ENCODE results near the gene PACRG.

Gene PACRG

GRCh38 chr6:162873537-162873936, 145.8 kb downstream of the PACRG start:
- no peak for DNase-seq

- no peak for DNase-seq
Observed at GRCh38 chr6:162875070-162875469, 147.3 kb downstream of the PACRG start.

- no peak for DNase-seq
Observed at GRCh38 chr6:162882801-162883481, 155.2 kb downstream of the PACRG start.

- no peak for DNase-seq
Observed at GRCh38 chr6:162887981-162888689, 160.4 kb downstream of the PACRG start.

GRCh38 chr6:162889303-162889702, 161.5 kb downstream of the PACRG start:
- no peak for DNase-seq

- no peak for DNase-seq
Observed at GRCh38 chr6:162898011-162898410, 170.2 kb downstream of the PACRG start.

GRCh38 chr6:162899148-162899547, 171.4 kb downstream of the PACRG start:
- no peak for DNase-seq

- DNase-seq, result no peak
Observed at GRCh38 chr6:162900503-162900902, 172.7 kb downstream of the PACRG start.

GRCh38 chr6:162904069-162904663, 176.4 kb downstream of the PACRG start:
- DNase-seq, result no peak

- DNase-seq, result no peak
Observed at GRCh38 chr6:162906479-162906878, 178.7 kb downstream of the PACRG start.

- no peak for DNase-seq
Observed at GRCh38 chr6:162907876-162908481, 180.2 kb downstream of the PACRG start.

- no peak for DNase-seq
Observed at GRCh38 chr6:162913206-162913605, 185.4 kb downstream of the PACRG start.

GRCh38 chr6:162917506-162917905, 189.7 kb downstream of the PACRG start:
- DNase-seq, result no peak

- DNase-seq, result no peak
Observed at GRCh38 chr6:162921062-162921461, 193.3 kb downstream of the PACRG start.

- no peak for DNase-seq
Observed at GRCh38 chr6:162921510-162922040, 193.8 kb downstream of the PACRG start.

- DNase-seq, result no peak
Observed at GRCh38 chr6:162922563-162923166, 194.9 kb downstream of the PACRG start.

- no peak for DNase-seq
Observed at GRCh38 chr6:162934844-162935243, 207.1 kb downstream of the PACRG start.

GRCh38 chr6:162940426-162940825, 212.7 kb downstream of the PACRG start:
- DNase-seq, result no peak

GRCh38 chr6:162941128-162941527, 213.4 kb downstream of the PACRG start:
- DNase-seq, result no peak

- no peak for DNase-seq
Observed at GRCh38 chr6:162942866-162943265, 215.1 kb downstream of the PACRG start.

- DNase-seq, result no peak
Observed at GRCh38 chr6:162943369-162943768, 215.6 kb downstream of the PACRG start.

GRCh38 chr6:162951164-162951743, 223.5 kb downstream of the PACRG start:
- no peak for DNase-seq

- DNase-seq, result no peak
Observed at GRCh38 chr6:162952423-162952822, 224.6 kb downstream of the PACRG start.
